ENCODE measurements around the gene GNRHR. TPM values are rescaled to one million over a fixed set of nuclear protein-coding genes. Genes with fewer than 3 reads are reported as not detected.
A peak's percentile ranks its signal among the peaks of the same experiment; 100 is the strongest.

Gene GNRHR
- total and polyA plus RNA-seq, 2 experiments from 2014 or later = 0.10 TPM; not detected in 1

DNA sequence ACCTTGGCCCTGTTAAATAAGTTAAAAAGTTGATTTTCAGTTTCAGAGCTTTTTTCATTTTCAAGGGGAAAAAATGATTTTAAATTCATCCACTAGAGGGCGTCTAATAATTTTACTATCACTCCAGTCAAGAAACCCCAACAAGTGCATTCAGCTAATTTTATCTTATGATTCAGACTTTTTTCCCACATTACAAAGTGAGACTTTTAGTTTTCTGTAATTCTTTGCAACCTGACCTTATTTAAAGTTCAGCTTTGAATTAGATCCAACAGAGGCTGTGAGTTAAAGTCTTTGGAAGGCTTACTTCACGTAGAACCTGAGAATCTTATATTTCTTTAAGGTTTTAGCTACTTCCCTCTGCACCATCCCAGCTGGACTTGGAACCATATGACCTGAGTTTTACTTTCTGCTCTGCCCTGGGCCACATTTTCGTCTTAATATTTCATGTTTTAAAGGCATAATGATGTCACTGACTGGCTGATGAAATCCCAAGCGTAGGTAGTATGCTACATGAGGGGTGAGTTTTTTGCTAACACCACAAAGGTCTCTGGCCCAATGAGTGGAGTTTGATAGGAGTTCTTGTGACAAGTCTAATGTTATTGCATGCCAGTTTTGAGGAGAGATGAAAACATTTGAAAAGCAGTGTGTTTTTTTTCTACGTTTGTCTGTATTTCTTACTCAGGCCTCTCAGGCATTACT lies 7.2 kb downstream of the GNRHR start:
- H3K4me3 Mint-ChIP-seq = no peak overlapping the region
- H3F3A ChIP-seq (replicated peaks; ENCODE audit: low read depth) = no peaks in the 10 kb centered on the region
- H3K36me3 ChIP-seq (ENCODE audit: insufficient read depth) = no peaks in the 10 kb centered on the region
- peak overlapping the region; percentile 7; the same call in 1 of the 2 replicates for H2AFZ ChIP-seq
- no peaks in the 10 kb centered on the region for H3K79me2 ChIP-seq (replicated peaks; ENCODE audit: insufficient read depth)
- H3K36me3 Mint-ChIP-seq (ENCODE audit: low read depth) = no peaks in the 10 kb centered on the region
- no peak overlapping the region for H3K27ac ChIP-seq (ENCODE audit: low read depth)
- no peak overlapping the region for H3K4me3 ChIP-seq
- no peaks in the 10 kb centered on the region for H3K9me2 ChIP-seq (ENCODE audit: insufficient read depth)
- ATAC-seq (no peak), DNase-seq (ENCODE audit: low spot score) (peak; percentile 66)
- H3K27me3 ChIP-seq (ENCODE audit: insufficient read depth) = no peaks in the 10 kb centered on the region
- peak overlapping the region; percentile 63 for H3K27ac Mint-ChIP-seq
- no peaks in the 10 kb centered on the region; the same call in 2 of the 3 replicates for H3K4me1 Mint-ChIP-seq
- H3K4me1 ChIP-seq (ENCODE audit: insufficient read depth) = no peaks in the 10 kb centered on the region
- H3K4me2 ChIP-seq = no peak overlapping the region
- TF ChIP-seq, protein P1, sequence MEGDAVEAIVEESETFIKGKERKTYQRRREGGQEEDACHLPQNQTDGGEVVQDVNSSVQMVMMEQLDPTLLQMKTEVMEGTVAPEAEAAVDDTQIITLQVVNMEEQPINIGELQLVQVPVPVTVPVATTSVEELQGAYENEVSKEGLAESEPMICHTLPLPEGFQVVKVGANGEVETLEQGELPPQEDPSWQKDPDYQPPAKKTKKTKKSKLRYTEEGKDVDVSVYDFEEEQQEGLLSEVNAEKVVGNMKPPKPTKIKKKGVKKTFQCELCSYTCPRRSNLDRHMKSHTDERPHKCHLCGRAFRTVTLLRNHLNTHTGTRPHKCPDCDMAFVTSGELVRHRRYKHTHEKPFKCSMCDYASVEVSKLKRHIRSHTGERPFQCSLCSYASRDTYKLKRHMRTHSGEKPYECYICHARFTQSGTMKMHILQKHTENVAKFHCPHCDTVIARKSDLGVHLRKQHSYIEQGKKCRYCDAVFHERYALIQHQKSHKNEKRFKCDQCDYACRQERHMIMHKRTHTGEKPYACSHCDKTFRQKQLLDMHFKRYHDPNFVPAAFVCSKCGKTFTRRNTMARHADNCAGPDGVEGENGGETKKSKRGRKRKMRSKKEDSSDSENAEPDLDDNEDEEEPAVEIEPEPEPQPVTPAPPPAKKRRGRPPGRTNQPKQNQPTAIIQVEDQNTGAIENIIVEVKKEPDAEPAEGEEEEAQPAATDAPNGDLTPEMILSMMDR (conservative IDR thresholded peaks at IDR 0.05; ENCODE audit: low read depth in 2 of 2) = peak in 1 of 2 experiments; percentile 66; a peak in 3 of 4 replicates
- TF ChIP-seq ZNF331 (CRISPR knock-in tag; IDR thresholded peaks at IDR 0.05; ENCODE audit: low read depth) = no peak
- H3K9me3 Mint-ChIP-seq = no peaks in the 10 kb centered on the region
- no peaks in the 10 kb centered on the region for H4K20me1 ChIP-seq (replicated peaks; ENCODE audit: insufficient read depth)
- peaks cover 1% of the 10 kb centered on the region for H3K27me3 Mint-ChIP-seq (ENCODE audit: insufficient read depth, low read depth, poor library complexity)

DNA sequence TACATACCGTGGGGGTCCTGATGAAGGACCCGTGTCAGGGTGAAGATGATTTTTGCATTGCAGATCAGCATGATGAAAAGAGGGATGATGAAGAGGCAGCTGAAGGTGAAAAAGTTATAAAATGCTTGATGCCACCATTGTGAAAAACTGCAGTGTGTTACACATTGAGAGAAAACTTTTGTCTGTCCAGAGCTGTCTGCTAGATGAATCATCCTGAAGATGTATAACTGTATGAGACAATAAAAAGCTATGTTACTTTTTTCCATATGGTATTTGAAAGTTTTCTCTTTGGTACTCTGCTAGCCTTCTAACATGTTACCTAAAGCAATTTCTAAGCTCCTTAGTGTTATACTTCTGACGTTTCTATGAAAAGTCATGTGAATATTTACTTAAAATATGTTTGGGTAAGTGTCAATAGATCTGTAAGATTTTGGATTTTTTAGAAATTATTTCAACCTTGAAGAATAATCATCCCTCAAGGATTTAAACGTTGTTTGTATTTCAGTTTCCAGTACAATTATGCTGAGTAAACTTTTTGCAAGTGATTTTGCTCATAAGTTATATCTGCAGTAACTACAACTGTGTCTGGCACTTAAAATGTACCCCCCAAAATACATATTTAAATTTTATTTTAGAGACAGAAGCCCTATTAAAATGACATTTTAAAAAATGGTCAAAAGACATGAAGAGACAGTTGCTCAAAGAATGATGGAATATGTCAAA lies 9.5 kb downstream of the GNRHR start:
- Mint-ChIP-seq H3K27me3 (ENCODE audit: insufficient read depth, low read depth, poor library complexity) (peaks cover 1% of the 10 kb centered on the region), H3K27ac (no peak overlapping the region), H3K4me3 (no peak overlapping the region), H3K4me1 (no peaks in the 10 kb centered on the region), H3K9me3 (no peaks in the 10 kb centered on the region), H3K36me3 (ENCODE audit: low read depth) (no peaks in the 10 kb centered on the region)
- Histone ChIP-seq H3K27ac (ENCODE audit: low read depth) (no peak overlapping the region), H3F3A (replicated peaks; ENCODE audit: low read depth) (no peaks in the 10 kb centered on the region), H3K4me1 (ENCODE audit: insufficient read depth) (no peaks in the 10 kb centered on the region), H3K9me2 (ENCODE audit: insufficient read depth) (no peaks in the 10 kb centered on the region), H3K4me2 (no peak overlapping the region), H3K36me3 (ENCODE audit: insufficient read depth) (no peaks in the 10 kb centered on the region), H3K27me3 (ENCODE audit: insufficient read depth) (no peaks in the 10 kb centered on the region), H3K79me2 (replicated peaks; ENCODE audit: insufficient read depth) (no peaks in the 10 kb centered on the region), H4K20me1 (replicated peaks; ENCODE audit: insufficient read depth) (no peaks in the 10 kb centered on the region), H2AFZ (no peak overlapping the region), H3K4me3 (no peak overlapping the region)
- ATAC-seq (no peak), DNase-seq (ENCODE audit: low spot score) (no peak)
- TF ChIP-seq NANOG (IDR thresholded peaks at IDR 0.05; ENCODE audit: borderline replicate concordance) = no peak
- no peak for TF ChIP-seq STAT1 (IDR thresholded peaks at IDR 0.05; ENCODE audit: unreplicated experiment)
- TF ChIP-seq POLR2AphosphoS5 (IDR thresholded peaks at IDR 0.05; ENCODE audit: low read depth) = no peak
- TF ChIP-seq, protein P1 (conservative IDR thresholded peaks at IDR 0.05; ENCODE audit: low read depth in 2 of 2) = no peak
- no peak for TF ChIP-seq CREB1 (CRISPR knock-in tag; IDR thresholded peaks at IDR 0.05; ENCODE audit: low read depth)
- TF ChIP-seq, protein P2, sequence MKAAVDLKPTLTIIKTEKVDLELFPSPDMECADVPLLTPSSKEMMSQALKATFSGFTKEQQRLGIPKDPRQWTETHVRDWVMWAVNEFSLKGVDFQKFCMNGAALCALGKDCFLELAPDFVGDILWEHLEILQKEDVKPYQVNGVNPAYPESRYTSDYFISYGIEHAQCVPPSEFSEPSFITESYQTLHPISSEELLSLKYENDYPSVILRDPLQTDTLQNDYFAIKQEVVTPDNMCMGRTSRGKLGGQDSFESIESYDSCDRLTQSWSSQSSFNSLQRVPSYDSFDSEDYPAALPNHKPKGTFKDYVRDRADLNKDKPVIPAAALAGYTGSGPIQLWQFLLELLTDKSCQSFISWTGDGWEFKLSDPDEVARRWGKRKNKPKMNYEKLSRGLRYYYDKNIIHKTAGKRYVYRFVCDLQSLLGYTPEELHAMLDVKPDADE (IDR thresholded peaks at IDR 0.05) = no peak
- TF ChIP-seq, protein P3, sequence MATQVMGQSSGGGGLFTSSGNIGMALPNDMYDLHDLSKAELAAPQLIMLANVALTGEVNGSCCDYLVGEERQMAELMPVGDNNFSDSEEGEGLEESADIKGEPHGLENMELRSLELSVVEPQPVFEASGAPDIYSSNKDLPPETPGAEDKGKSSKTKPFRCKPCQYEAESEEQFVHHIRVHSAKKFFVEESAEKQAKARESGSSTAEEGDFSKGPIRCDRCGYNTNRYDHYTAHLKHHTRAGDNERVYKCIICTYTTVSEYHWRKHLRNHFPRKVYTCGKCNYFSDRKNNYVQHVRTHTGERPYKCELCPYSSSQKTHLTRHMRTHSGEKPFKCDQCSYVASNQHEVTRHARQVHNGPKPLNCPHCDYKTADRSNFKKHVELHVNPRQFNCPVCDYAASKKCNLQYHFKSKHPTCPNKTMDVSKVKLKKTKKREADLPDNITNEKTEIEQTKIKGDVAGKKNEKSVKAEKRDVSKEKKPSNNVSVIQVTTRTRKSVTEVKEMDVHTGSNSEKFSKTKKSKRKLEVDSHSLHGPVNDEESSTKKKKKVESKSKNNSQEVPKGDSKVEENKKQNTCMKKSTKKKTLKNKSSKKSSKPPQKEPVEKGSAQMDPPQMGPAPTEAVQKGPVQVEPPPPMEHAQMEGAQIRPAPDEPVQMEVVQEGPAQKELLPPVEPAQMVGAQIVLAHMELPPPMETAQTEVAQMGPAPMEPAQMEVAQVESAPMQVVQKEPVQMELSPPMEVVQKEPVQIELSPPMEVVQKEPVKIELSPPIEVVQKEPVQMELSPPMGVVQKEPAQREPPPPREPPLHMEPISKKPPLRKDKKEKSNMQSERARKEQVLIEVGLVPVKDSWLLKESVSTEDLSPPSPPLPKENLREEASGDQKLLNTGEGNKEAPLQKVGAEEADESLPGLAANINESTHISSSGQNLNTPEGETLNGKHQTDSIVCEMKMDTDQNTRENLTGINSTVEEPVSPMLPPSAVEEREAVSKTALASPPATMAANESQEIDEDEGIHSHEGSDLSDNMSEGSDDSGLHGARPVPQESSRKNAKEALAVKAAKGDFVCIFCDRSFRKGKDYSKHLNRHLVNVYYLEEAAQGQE (IDR thresholded peaks at IDR 0.05; ENCODE audit: unreplicated experiment) = no peak
- no peak for TF ChIP-seq EZH2 (IDR thresholded peaks at IDR 0.05; ENCODE audit: low read depth, unreplicated experiment)
- TF ChIP-seq ZNF114 (CRISPR knock-in tag; IDR thresholded peaks at IDR 0.05) = no peak

All from GM23338 (cell line).